HepG2 (cell line): Measurements from ENCODE around the gene MIDN. TPM values are rescaled to one million over a fixed set of nuclear protein-coding genes. Genes with fewer than 3 reads are reported as not detected.
A peak's percentile ranks its signal among the peaks of the same experiment; 100 is the strongest.

ENCODE experiments used
- KLF6 ChIP-seq: IDR thresholded peaks from 2 replicates; pipeline ENCODE4 v1.8.0; 2016; ENCODE audit warnings: missing biosample characterization, missing genetic modification reagents
- PHF20 ChIP-seq: sonication (generic); formaldehyde crosslinking; IDR thresholded peaks from 2 replicates; pipeline ENCODE4 v1.5.0; 2020; ENCODE audit warnings: mild to moderate bottlenecking, missing genetic modification reagents
- SIN3A ChIP-seq: IDR thresholded peaks from 2 replicates; pipeline ENCODE4 v1.6.1; 2011; ENCODE audit warnings: low read depth, mild to moderate bottlenecking, control low read depth, low read length, borderline replicate concordance
- TAF1 ChIP-seq: sonication (generic); formaldehyde crosslinking; IDR thresholded peaks from 2 replicates; pipeline ENCODE4 v1.4.0; 2020; ENCODE audit warnings: missing genetic modification reagents
- ZNF256 ChIP-seq: sonication (generic); formaldehyde crosslinking; conservative IDR thresholded peaks from 2 replicates; pipeline ENCODE4 v1.4.0; 2020; ENCODE audit warnings: missing genetic modification reagents
- ZNF609 ChIP-seq: sonication (generic); formaldehyde crosslinking; IDR thresholded peaks from 2 replicates; pipeline ENCODE4 v1.4.0; 2020; ENCODE audit warnings: mild to moderate bottlenecking, missing genetic modification reagents, borderline replicate concordance
- polyA plus RNA-seq, 8 experiments: library from polyadenylated mRNA; depleted of rRNA in 3 of 8; stranded (reverse) in 7 of 8; unstranded in 1 of 8; fragments of >200 nt; fragmentation: Illumina TruSeq in 4 of 8; extraction: Trizol in 4 of 8; gene quantifications; 2 replicates each; pipeline versions ENCODE4 v1.2.1 to v1.2.3, GENCODE V29; 2011 to 2016; ENCODE audit warnings: low read depth in 4 of 8, missing spikeins in 1 of 8, mixed read lengths in 1 of 8; ENCODE audit not compliant: insufficient read depth in 1 of 8
- total RNA-seq, 5 experiments: library from RNA; depleted of rRNA; stranded (reverse); fragments of >200 nt; fragmentation: Illumina TruSeq; extraction: Trizol; gene quantifications; 2 replicates each; pipeline ENCODE4 v1.2.3, GENCODE V29; 2016; ENCODE audit warnings: low read depth in 1 of 5

Gene MIDN
- total and polyA plus RNA-seq, 2 of the 13 experiments (the other 11 are each of a cell fraction or from before 2014, with no cell fraction given), result 8.4 to 18.0 TPM

- TF ChIP-seq ZNF609 (CRISPR knock-in tag) (no peak), PHF20 (peak; percentile 53; the same call in 1 of the 2 replicates), SIN3A (peak; percentile 49; the same call in 1 of the 2 replicates), ZNF256 (no peak), KLF6 (CRISPR knock-in tag) (peak; percentile 15; the same call in 1 of the 2 replicates), TAF1 (CRISPR knock-in tag) (peak; percentile 55; the same call in 1 of the 2 replicates)
- TF ChIP-seq, all 625 proteins: peak for 164
Observed at GRCh38 chr19:1269478-1270212, 21.3 kb downstream of the MIDN start (continued).
